Vagina (tissue), 2 donors: ENCODE measurements around the gene UGDH. TPM values are rescaled to one million over a fixed set of nuclear protein-coding genes. Genes with fewer than 3 reads are reported as not detected.

Experiments used
- DNase-seq, 2 donors: peaks; one replicate each; pipeline ENCODE4 v3.0.0-alpha.2; 2017; ENCODE audit errors: extremely low spot score in 2 of 2
- H3K27ac ChIP-seq: fragments of 200-600 bp; sonication (generic); one replicate; pipeline ENCODE4 v1.5.1; 2019
- H3K27me3 ChIP-seq: fragments of 200-600 bp; sonication (generic); one replicate; pipeline ENCODE4 v1.5.1; 2019
- H3K36me3 ChIP-seq, 2 donors: fragments of 200-600 bp; sonication (generic); one replicate each; pipeline ENCODE4 v1.5.1; 2017 to 2019
- H3K4me1 ChIP-seq: fragments of 200-600 bp; sonication (generic); one replicate; pipeline ENCODE4 v1.5.1; 2019
- H3K4me3 ChIP-seq, 2 donors: fragments of 200-600 bp; sonication (generic); 1 replicate in 1 of 2; 2 replicates in 1 of 2; pipeline ENCODE4 v1.5.1; 2016 to 2019
- H3K9me3 ChIP-seq: fragments of 200-600 bp; sonication (generic); one replicate; pipeline ENCODE4 v1.5.1; 2019
- CTCF ChIP-seq, 3 experiments: fragments of 450-650 bp in 2 of 3; fragments of 200-600 bp in 1 of 3; sonication (generic) in 1 of 3; IDR thresholded peaks; one replicate each; pipeline ENCODE4 v1.5.1; 2017 to 2019; ENCODE audit warnings: antibody characterized with exemption in 3 of 3, mild to moderate bottlenecking in 2 of 3, moderate library complexity in 2 of 3
- POLR2A ChIP-seq, 2 donors: fragments of 450-650 bp; IDR thresholded peaks; one replicate each; pipeline ENCODE4 v1.6.1; 2017; ENCODE audit warnings: antibody characterized with exemption in 2 of 2, mild to moderate bottlenecking in 2 of 2, moderate library complexity in 2 of 2
- POLR2AphosphoS5 ChIP-seq, 2 donors: sonication (generic); formaldehyde crosslinking; IDR thresholded peaks; one replicate each; pipeline ENCODE4 v1.9.0; 2017; ENCODE audit warnings: antibody characterized with exemption in 2 of 2, mild to moderate bottlenecking in 2 of 2, low read depth in 1 of 2; ENCODE audit not compliant: insufficient read depth in 1 of 2
- intact Hi-C: fragments of 100-400 bp; cut with DNase I; formaldehyde crosslinking; loops from one replicate; pipeline ENCODE4 v1.15.1; 2023
- total RNA-seq: library from RNA; depleted of rRNA; stranded (reverse); fragments of >200 nt; gene quantifications from one replicate; pipeline ENCODE4 v1.2.3, GENCODE V29; 2016

The UGDH gene
- 43.5 TPM for total RNA-seq

- Histone ChIP-seq H3K27me3 (no peaks in the 10 kb centered on the region), H3K9me3 (no peaks in the 10 kb centered on the region), H3K36me3 (peaks cover 0 to 3% of the 10 kb centered on the region in 2 donors), H3K27ac (peak within 1 kb of the TSS; percentile 94), H3K4me1 (peaks cover 47% of the 10 kb centered on the region), H3K4me3 (peak within 1 kb of the TSS; percentile 86 to 91)
- TF ChIP-seq POLR2A (IDR thresholded peaks at IDR 0.05) (peak in 1 of 2 donors; percentile 91), POLR2AphosphoS5 (IDR thresholded peaks at IDR 0.05; ENCODE audit: insufficient read depth in 1 of 2, low read depth in 1 of 2) (peak; percentile 86 to 100), CTCF (IDR thresholded peaks at IDR 0.05) (no peak)
- peak; percentile 97 to 98 for DNase-seq
- intact Hi-C loops, result loop anchor here (5.0 kb wide), 4 partner anchors 70 to 1840 kb away; partner anchors contain the start of genes LIAS, PDS5A, RELL1 and RPL9
These were observed at the start of gene UGDH for GRCh38 chr4:39527296-39528060. Gene UGDH (minus strand): TSS chr4:39527439. CDS start chr4:39521512, 5,927 bp downstream.

GRCh38 chr4:39574946-39575345, 47.7 kb upstream of the UGDH start:
- Histone ChIP-seq H3K4me3 (no peak overlapping the region), H3K27ac (no peak overlapping the region), H3K9me3 (no peaks in the 10 kb centered on the region), H3K27me3 (no peaks in the 10 kb centered on the region), H3K36me3 (peaks cover 0 to 11% of the 10 kb centered on the region in 2 donors), H3K4me1 (peaks cover 1% of the 10 kb centered on the region)
- no peak for TF ChIP-seq POLR2AphosphoS5 (IDR thresholded peaks at IDR 0.05; ENCODE audit: insufficient read depth in 1 of 2, low read depth in 1 of 2)
- no peak for TF ChIP-seq POLR2A (IDR thresholded peaks at IDR 0.05)
- no peak for TF ChIP-seq CTCF (IDR thresholded peaks at IDR 0.05)
- intact Hi-C loops, result no loop called here
- DNase-seq, result no peak

GRCh38 chr4:39571504-39571903, 44.3 kb upstream of the UGDH start:
- peaks cover 11% of the 10 kb centered on the region for H3K4me1 ChIP-seq
- peaks cover 0 to 11% of the 10 kb centered on the region in 2 donors for H3K36me3 ChIP-seq
- DNase-seq, result no peak
- H3K4me3 ChIP-seq, result no peak overlapping the region
- H3K27me3 ChIP-seq, result no peaks in the 10 kb centered on the region
- H3K9me3 ChIP-seq, result no peaks in the 10 kb centered on the region
- no peak overlapping the region for H3K27ac ChIP-seq
- intact Hi-C loops, result no loop called here
- TF ChIP-seq CTCF (IDR thresholded peaks at IDR 0.05) (no peak), POLR2A (IDR thresholded peaks at IDR 0.05) (no peak), POLR2AphosphoS5 (IDR thresholded peaks at IDR 0.05; ENCODE audit: insufficient read depth in 1 of 2, low read depth in 1 of 2) (no peak)

- DNase-seq, result no peak
- intact Hi-C loops, result no loop called here
- Histone ChIP-seq H3K27me3 (no peaks in the 10 kb centered on the region), H3K27ac (no peak overlapping the region), H3K4me1 (peaks cover 11% of the 10 kb centered on the region), H3K4me3 (no peak overlapping the region), H3K36me3 (peaks cover 0 to 11% of the 10 kb centered on the region in 2 donors), H3K9me3 (no peaks in the 10 kb centered on the region)
- no peak for TF ChIP-seq POLR2AphosphoS5 (IDR thresholded peaks at IDR 0.05; ENCODE audit: insufficient read depth in 1 of 2, low read depth in 1 of 2)
- no peak for TF ChIP-seq POLR2A (IDR thresholded peaks at IDR 0.05)
These were observed 43.8 kb upstream of the UGDH start for GRCh38 chr4:39571054-39571453.

GRCh38 chr4:39569209-39569608, 42.0 kb upstream of the UGDH start:
- no peak overlapping the region for H3K4me3 ChIP-seq
- TF ChIP-seq POLR2A (IDR thresholded peaks at IDR 0.05) (no peak), CTCF (IDR thresholded peaks at IDR 0.05) (no peak), POLR2AphosphoS5 (IDR thresholded peaks at IDR 0.05; ENCODE audit: insufficient read depth in 1 of 2, low read depth in 1 of 2) (no peak)
- no peaks in the 10 kb centered on the region for H3K27me3 ChIP-seq
- peaks cover 0 to 22% of the 10 kb centered on the region in 2 donors for H3K36me3 ChIP-seq
- intact Hi-C loops, result no loop called here
- peaks cover 11% of the 10 kb centered on the region for H3K4me1 ChIP-seq
- no peaks in the 10 kb centered on the region for H3K9me3 ChIP-seq
- no peak overlapping the region for H3K27ac ChIP-seq
- no peak for DNase-seq
